ENCODE results near the gene NUDT6.

GRCh38 chr4:122873146-122873545 lies 49.3 kb downstream of the NUDT6 start:
- TF ChIP-seq CTCF (IDR thresholded peaks at IDR 0.05; ENCODE audit: poor library complexity) = no peak
- TF ChIP-seq EZH2 (IDR thresholded peaks at IDR 0.05; ENCODE audit: borderline replicate concordance) = no peak
- no peak for TF ChIP-seq EZH2phosphoT487 (IDR thresholded peaks at IDR 0.05; ENCODE audit: low read depth, severe bottlenecking, unreplicated experiment)
